ENCODE results near the gene ARMC7. TPM values are rescaled to one million over a fixed set of nuclear protein-coding genes. Genes with fewer than 3 reads are reported as not detected.
"Not testable (repeated sequence)": the region's sequence is repeated elsewhere in the genome, so short reads cannot be mapped to it uniquely, and the experiment has no call there.

ARMC7 gene
- total RNA-seq, 1 experiment from 2014 or later, result 10.9 TPM

DNA sequence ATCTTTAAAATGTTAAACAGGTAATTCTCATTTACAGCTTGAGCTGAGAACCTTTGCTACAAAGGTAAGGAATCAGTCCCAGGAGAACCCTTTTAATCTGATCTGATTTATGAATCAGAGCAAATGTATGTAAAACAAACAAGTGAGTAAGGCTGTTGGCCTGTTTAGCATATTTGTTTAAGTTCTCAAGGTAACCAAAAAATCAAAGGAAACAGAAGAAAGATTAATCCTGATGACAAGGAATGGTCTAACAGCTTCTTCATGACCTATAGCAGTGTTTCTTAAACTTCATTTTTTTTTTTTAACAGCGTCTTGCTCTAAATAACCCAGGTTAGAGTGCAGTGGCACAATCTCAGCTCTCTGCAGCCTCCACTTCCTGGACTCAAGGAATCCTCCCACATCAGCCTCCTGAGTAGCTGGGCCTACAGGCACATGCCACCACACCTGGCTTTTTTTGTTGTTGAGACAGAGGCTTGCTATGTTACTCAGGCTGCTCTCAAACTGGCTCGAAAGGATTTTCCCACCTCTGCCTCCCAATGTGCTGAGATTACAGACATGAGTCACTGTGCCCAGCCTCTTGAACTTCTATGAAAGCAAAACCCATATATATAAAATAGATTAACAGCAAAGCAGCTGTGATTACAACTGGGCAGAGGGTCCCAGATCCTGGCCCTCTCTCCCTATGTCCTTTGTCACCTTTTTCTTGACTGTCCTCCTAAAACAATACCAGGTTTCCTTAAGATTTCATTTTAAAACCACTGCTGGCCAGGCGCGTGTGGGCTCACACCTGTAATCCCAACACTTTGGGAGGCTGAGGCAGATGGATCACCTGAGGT is 49.6 kb downstream of the ARMC7 start:
- DNase-seq, result no peak
- H3K4me3 ChIP-seq, result no peak overlapping the region
- H3K9me3 ChIP-seq (replicated peaks), result no peaks in the 10 kb centered on the region
- peaks cover 12% of the 10 kb centered on the region for H3K4me1 ChIP-seq
- H3K27me3 ChIP-seq, result no peaks in the 10 kb centered on the region
- H3K27ac ChIP-seq, result no peak overlapping the region
- H3K36me3 ChIP-seq, result peaks cover 29% of the 10 kb centered on the region

DNA sequence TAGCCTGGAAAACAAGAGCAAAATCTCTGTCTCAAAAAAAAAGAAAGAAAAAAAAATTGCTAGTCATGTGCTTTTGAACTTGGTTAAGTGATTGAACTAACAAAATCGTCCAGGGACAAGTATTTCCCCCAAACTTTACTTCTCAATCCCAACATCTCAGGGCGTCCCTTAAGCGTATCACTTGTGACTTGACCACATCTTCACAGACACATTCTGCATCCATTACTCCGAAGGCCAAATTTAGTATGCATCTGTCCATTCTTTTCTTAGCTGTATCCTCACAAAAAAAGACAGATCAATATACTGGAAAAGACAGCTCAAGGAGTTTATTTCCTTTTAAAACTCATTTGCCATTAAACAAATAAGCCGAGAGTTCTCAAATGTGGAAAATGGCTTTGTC is 50.4 kb downstream of the ARMC7 start:
- Histone ChIP-seq H3K4me3 (no peak overlapping the region), H3K4me1 (peaks cover 6% of the 10 kb centered on the region), H3K27ac (no peak overlapping the region), H3K27me3 (no peaks in the 10 kb centered on the region), H3K36me3 (peaks cover 37% of the 10 kb centered on the region), H3K9me3 (replicated peaks) (no peaks in the 10 kb centered on the region)
- no peak for DNase-seq

DNA sequence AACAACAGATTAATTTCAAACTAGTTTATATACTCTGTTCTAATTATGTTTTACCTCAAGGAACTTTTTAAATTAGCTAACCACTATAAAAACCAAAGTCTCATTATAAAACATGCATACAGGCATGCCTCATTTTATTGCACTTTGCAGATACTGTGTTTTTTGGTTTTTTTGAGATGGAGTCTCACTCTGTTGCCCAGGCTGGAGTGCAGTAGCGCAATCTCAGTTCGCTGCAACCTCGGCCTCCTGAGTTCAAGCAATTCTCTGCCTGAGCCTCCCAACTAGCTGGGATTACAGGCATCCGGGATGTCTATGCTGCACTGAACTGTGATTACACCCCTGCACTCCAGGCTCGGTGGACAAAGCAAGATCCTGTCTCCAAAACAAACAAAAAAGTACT is 53.3 kb downstream of the ARMC7 start:
- no peak overlapping the region for H3K4me3 ChIP-seq
- DNase-seq, result no peak
- H3K4me1 ChIP-seq, result no peaks in the 10 kb centered on the region
- H3K36me3 ChIP-seq, result peaks cover 62% of the 10 kb centered on the region
- no peaks in the 10 kb centered on the region for H3K9me3 ChIP-seq (replicated peaks)
- H3K27me3 ChIP-seq, result no peaks in the 10 kb centered on the region
- H3K27ac ChIP-seq, result no peak overlapping the region

DNA sequence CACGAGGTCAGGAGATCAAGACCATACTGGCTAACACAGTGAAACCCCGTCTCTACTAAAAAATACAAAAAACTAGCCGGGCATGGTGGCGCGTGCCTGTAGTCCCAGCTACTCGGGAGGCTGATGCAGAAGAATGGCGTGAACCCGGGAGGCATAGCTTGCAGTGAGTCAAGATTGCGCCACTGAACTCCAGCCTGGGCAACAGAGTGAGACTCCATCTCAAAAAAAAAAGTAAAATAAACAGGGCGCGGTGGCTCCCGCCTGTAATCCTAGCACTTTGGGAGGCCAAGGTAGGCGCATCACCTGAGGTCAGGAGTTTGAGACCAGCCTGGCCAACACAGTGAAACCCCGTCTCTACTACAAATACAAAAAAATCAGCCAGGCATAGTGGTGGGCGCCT is 54.8 kb downstream of the ARMC7 start:
- not testable (repeated sequence) for H3K27me3 ChIP-seq, H3K4me3 ChIP-seq

DNA sequence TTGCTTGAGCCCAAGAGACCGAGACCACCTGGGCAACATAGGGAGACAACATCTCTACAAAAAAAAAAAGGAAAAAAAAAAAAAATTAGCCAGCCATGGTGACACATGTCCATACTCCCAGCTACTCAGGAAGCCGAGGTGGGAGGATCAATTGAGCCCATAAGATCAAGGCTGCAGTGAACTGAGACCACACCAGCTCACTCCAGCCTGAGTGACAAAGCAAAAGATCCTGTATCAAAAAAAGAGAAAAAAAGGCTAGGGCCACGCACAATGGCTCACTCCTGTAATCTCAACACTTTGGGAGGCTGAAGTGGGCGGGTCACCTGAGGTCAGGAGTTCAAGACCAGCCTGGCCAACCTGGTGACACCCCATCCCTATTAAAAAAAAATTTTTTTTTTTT is 59.2 kb downstream of the ARMC7 start:
- peaks cover 92% of the 10 kb centered on the region for H3K36me3 ChIP-seq
- no peaks in the 10 kb centered on the region for H3K9me3 ChIP-seq (replicated peaks)
- H3K4me3 ChIP-seq, result no peak overlapping the region
- H3K27me3 ChIP-seq, result no peaks in the 10 kb centered on the region
- no peak for DNase-seq
- H3K27ac ChIP-seq, result no peak overlapping the region
- H3K4me1 ChIP-seq, result no peaks in the 10 kb centered on the region

More for the DNA sequence above, 54.8 kb downstream of the ARMC7 start:
- DNase-seq; H3K4me1 ChIP-seq; H3K27ac ChIP-seq; H3K9me3 ChIP-seq (replicated peaks): not testable (repeated sequence)
- H3K36me3 ChIP-seq, result peaks cover 73% of the 10 kb centered on the region

DNA sequence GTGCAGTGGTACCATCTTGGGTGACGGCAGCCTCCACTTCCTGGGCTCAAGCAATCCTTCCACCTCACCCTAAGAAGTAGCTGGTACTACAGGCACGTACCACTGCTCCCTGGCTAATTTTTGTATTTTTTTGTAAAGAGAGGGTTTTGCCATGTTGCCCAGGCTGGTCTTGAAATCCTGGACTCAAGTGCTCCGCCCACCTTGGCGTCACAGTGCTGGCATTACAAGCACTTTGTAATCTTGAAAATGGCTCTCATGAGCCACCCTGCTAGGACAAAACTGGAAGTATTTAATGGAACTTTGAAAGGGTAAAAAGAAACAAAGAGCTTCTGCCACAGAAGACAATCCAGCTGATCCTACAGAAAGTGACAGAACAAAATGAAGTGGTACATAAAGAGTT is 63.8 kb downstream of the ARMC7 start:
- Histone ChIP-seq H3K36me3 (peaks cover 88% of the 10 kb centered on the region), H3K27ac (no peak overlapping the region), H3K4me3 (no peak overlapping the region), H3K4me1 (no peaks in the 10 kb centered on the region), H3K9me3 (replicated peaks) (no peaks in the 10 kb centered on the region), H3K27me3 (no peaks in the 10 kb centered on the region)
- DNase-seq, result no peak

DNA sequence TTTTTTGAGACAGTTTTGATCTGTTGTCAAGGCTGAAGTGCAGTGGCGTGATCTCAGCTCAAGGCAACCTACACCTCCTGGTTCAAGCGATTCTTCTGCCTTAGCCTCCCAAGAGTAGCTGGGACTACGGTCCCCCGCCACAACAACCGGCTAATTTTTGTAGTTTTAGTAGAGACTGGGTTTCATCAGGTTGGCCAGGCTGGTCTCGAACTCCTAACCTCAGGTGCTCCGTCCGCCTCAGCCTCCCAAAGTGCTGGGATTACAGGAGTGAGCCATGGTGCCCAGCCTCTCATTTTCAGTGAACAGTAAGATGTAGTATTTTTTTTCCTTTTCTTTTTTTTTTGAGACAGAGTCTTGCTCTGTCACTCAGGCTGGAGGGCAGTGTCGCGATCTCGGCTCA is 65.2 kb downstream of the ARMC7 start:
- Histone ChIP-seq H3K27me3 (no peaks in the 10 kb centered on the region), H3K36me3 (peaks cover 87% of the 10 kb centered on the region), H3K9me3 (replicated peaks) (no peaks in the 10 kb centered on the region), H3K4me3 (no peak overlapping the region), H3K4me1 (no peaks in the 10 kb centered on the region), H3K27ac (no peak overlapping the region)
- DNase-seq, result no peak

DNA sequence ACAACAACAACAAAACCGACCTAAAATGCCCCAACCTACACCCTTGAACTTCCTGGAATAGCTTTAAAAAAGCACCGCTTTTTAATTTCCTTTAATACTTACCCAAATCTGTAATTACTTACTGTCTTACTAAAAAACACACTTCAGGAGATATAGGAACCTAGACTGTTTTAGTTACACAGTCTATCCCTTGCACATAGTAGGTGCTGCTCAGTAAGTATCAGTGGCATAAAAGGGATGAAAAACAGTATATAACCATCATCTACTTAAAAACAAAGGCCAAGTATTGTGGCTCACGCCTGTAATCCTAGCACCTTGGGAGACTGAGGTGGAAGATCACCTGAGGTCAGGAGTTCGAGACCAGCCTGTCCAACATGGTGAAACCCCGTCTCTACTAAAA is 66.9 kb downstream of the ARMC7 start:
- H3K27me3 ChIP-seq, result no peaks in the 10 kb centered on the region
- H3K9me3 ChIP-seq (replicated peaks), result no peaks in the 10 kb centered on the region
- no peak overlapping the region for H3K4me3 ChIP-seq
- DNase-seq, result no peak
- H3K4me1 ChIP-seq, result peaks cover 4% of the 10 kb centered on the region; the same call in 1 of the 2 replicates
- H3K36me3 ChIP-seq, result peaks cover 84% of the 10 kb centered on the region
- no peak overlapping the region for H3K27ac ChIP-seq

DNA sequence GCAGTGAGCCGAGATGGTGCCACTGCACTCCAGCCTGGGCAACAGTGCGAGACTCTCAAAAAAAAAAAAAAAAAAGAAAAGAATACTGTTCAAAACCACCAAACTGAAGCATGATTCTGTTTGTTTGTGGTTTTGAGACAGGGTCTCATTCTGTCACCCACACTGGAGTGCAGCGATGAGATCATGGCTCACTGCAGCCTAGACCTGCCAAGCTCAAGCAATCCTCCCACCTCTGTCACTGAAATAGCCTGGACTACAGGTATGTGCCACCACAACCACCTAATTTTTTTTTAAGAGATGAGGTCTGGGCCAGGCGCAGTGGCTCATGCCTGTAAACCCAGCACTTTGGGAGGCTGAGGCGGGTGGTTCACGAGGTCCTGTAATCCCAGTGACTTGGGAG is 68.7 kb downstream of the ARMC7 start:
- H3K4me1 ChIP-seq, result peaks cover 7% of the 10 kb centered on the region; the same call in 1 of the 2 replicates
- no peak overlapping the region for H3K4me3 ChIP-seq
- no peak for DNase-seq
- H3K9me3 ChIP-seq (replicated peaks), result no peaks in the 10 kb centered on the region
- H3K27me3 ChIP-seq, result no peaks in the 10 kb centered on the region
- H3K27ac ChIP-seq, result no peak overlapping the region
- H3K36me3 ChIP-seq, result peaks cover 68% of the 10 kb centered on the region

Other genes with a start within 250 kb of the ARMC7 start
- gene FDXR, start 237.0 kb upstream of the ARMC7 start, total RNA-seq (2014; rRNA removed; shearing (Covaris generic)), result 6.7 and 7.2 TPM in 2 replicates
- gene FADS6, start 216.3 kb upstream of the ARMC7 start, total RNA-seq (2014; rRNA removed; shearing (Covaris generic)), result not detected in 2 replicates
- gene USH1G, start 186.7 kb upstream of the ARMC7 start, total RNA-seq (2014; rRNA removed; shearing (Covaris generic)), result 0.08 and 0.14 TPM in 2 replicates
- not detected in 2 replicates for gene OTOP2, start 185.7 kb upstream of the ARMC7 start, total RNA-seq (2014; rRNA removed; shearing (Covaris generic))
- gene OTOP3, start 174.1 kb upstream of the ARMC7 start, total RNA-seq (2014; rRNA removed; shearing (Covaris generic)), result not detected in 2 replicates
- 0.71 and 1.7 TPM in 2 replicates for gene HID1, start 137.2 kb upstream of the ARMC7 start, total RNA-seq (2014; rRNA removed; shearing (Covaris generic))
- 10.9 and 11.3 TPM in 2 replicates for gene CDR2L, start 122.3 kb upstream of the ARMC7 start, total RNA-seq (2014; rRNA removed; shearing (Covaris generic))
- 39.6 and 39.8 TPM in 2 replicates for gene MRPL58, start 97.3 kb upstream of the ARMC7 start, total RNA-seq (2014; rRNA removed; shearing (Covaris generic))
- 337 and 350 TPM in 2 replicates for gene ATP5PD, start 63.0 kb upstream of the ARMC7 start, total RNA-seq (2014; rRNA removed; shearing (Covaris generic))
- 34.4 and 34.5 TPM in 2 replicates for gene KCTD2, start 62.7 kb upstream of the ARMC7 start, total RNA-seq (2014; rRNA removed; shearing (Covaris generic))
- gene SLC16A5, start 22.0 kb upstream of the ARMC7 start, total RNA-seq (2014; rRNA removed; shearing (Covaris generic)), result 0.04 TPM in 1 of 2 replicates, not detected in the other
- 34.5 and 36.0 TPM in 2 replicates for gene NT5C, start 21.8 kb downstream of the ARMC7 start, total RNA-seq (2014; rRNA removed; shearing (Covaris generic))
- gene JPT1, start 44.5 kb downstream of the ARMC7 start, total RNA-seq (2014; rRNA removed; shearing (Covaris generic)), result 313 and 320 TPM in 2 replicates
- 433 and 472 TPM in 2 replicates for gene SUMO2, start 73.0 kb downstream of the ARMC7 start, total RNA-seq (2014; rRNA removed; shearing (Covaris generic))
- gene NUP85, start 95.7 kb downstream of the ARMC7 start, total RNA-seq (2014; rRNA removed; shearing (Covaris generic)), result 95.4 and 103 TPM in 2 replicates
- gene GGA3, start 151.6 kb downstream of the ARMC7 start, total RNA-seq (2014; rRNA removed; shearing (Covaris generic)), result 21.8 and 26.6 TPM in 2 replicates
- gene MRPS7, start 151.9 kb downstream of the ARMC7 start, total RNA-seq (2014; rRNA removed; shearing (Covaris generic)), result 123 and 142 TPM in 2 replicates
- 4.4 and 5.2 TPM in 2 replicates for gene MIF4GD, start 161.3 kb downstream of the ARMC7 start, total RNA-seq (2014; rRNA removed; shearing (Covaris generic))
- 16.2 and 18.7 TPM in 2 replicates for gene SLC25A19, start 179.5 kb downstream of the ARMC7 start, total RNA-seq (2014; rRNA removed; shearing (Covaris generic))

Measured in SJCRH30 (cell line).